Panc1 (cell line): ENCODE results near the gene CWC22.

Experiments used
- POLR2AphosphoS5 ChIP-seq: IDR thresholded peaks from 2 replicates; pipeline ENCODE4 v1.6.1; 2012; ENCODE audit warnings: mild to moderate bottlenecking, low read depth, low read length, moderate library complexity
- TCF7L2 ChIP-seq: IDR thresholded peaks from 2 replicates; pipeline ENCODE4 v1.6.1; 2011; ENCODE audit warnings: mild to moderate bottlenecking, low read depth, low read length, inconsistent platforms

GRCh38 chr2:180046202-180046601, 39.1 kb upstream of the CWC22 start:
- TF ChIP-seq POLR2AphosphoS5 (no peak), TCF7L2 (no peak)
